ENCODE results near the gene PTPN14. TPM values are rescaled to one million over a fixed set of nuclear protein-coding genes. Genes with fewer than 3 reads are reported as not detected.

Gene PTPN14
- total RNA-seq, 3 donors from 2014 or later, result 5.8 to 49.0 (median 8.3) TPM

DNA sequence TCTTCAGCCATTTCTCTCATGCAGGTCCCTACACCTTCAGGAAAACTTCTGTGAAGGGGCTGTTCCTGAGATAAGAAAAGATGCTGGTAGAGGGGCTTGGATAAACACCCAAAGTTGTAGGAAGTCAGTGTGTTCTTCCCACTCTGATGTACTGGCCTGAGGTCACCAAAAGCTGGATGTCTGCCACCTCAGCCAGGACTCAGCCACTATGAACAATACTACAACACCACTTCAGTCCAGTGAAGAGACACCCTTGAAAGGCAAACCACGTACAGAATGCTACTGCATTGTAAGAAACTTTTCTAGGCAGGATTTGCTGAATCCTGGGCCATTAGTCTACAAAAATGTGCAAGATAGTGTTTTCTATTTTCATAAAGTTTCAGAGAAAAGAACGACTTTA, 2.4 kb downstream of the PTPN14 start:
- peak in 1 of 3 donors; percentile 14 for DNase-seq
- ATAC-seq, result no peak
- Histone ChIP-seq H3K36me3 (ENCODE audit: low read depth) (no peaks in the 10 kb centered on the region), H3K9me3 (no peaks in the 10 kb centered on the region), H3K4me1 (ENCODE audit: low read depth) (peaks cover 5% of the 10 kb centered on the region), H3K4me3 (no peak overlapping the region)
- TF ChIP-seq, protein P1, sequence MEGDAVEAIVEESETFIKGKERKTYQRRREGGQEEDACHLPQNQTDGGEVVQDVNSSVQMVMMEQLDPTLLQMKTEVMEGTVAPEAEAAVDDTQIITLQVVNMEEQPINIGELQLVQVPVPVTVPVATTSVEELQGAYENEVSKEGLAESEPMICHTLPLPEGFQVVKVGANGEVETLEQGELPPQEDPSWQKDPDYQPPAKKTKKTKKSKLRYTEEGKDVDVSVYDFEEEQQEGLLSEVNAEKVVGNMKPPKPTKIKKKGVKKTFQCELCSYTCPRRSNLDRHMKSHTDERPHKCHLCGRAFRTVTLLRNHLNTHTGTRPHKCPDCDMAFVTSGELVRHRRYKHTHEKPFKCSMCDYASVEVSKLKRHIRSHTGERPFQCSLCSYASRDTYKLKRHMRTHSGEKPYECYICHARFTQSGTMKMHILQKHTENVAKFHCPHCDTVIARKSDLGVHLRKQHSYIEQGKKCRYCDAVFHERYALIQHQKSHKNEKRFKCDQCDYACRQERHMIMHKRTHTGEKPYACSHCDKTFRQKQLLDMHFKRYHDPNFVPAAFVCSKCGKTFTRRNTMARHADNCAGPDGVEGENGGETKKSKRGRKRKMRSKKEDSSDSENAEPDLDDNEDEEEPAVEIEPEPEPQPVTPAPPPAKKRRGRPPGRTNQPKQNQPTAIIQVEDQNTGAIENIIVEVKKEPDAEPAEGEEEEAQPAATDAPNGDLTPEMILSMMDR (IDR thresholded peaks at IDR 0.05), result no peak
- intact Hi-C loops (cut with DNase I, micrococcal nuclease), result no loop called here

DNA sequence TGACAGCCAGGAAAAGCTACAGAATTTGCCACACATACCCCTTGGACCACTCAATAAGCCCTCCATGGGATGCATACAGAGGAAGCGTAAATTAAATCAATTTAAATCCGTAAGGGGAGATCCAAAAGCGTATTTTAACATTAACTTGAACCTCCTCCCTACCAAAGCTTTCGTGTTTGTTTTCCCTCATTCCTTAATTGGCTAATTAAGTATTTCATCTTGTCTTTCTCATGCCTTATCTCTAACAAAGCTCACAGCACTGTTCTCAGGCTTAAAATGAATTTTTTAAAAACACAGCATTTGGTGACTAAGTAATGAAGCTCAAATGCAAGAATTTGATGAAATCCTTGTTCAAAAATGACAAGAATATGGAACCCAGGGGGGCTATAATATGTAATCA, 3.1 kb downstream of the PTPN14 start:
- H3K4me1 ChIP-seq (ENCODE audit: low read depth), result peaks cover 5% of the 10 kb centered on the region
- DNase-seq (no peak), ATAC-seq (no peak)
- TF ChIP-seq, protein P1 (IDR thresholded peaks at IDR 0.05), result no peak
- H3K4me3 ChIP-seq, result no peak overlapping the region
- H3K36me3 ChIP-seq (ENCODE audit: low read depth), result no peaks in the 10 kb centered on the region
- no peaks in the 10 kb centered on the region for H3K9me3 ChIP-seq
- intact Hi-C loops (cut with DNase I, micrococcal nuclease), result no loop called here

DNA sequence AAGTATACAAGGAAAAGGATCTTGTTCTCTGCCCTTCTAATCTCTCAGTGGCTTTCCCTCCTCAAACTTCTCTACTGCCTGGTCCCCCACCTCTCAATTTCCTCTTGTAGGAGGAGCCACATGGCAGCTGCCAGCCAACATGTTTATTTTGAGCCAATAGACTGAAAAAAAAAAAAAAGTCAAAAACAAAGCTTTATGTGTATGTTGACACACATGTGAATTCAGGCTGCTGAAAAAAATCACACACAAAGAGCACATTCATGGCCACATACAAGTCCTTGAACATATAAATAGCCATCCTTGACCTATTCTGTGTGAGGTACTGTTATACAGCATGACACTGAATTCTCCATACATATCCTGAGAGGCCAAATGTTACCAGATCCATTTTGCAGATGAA, 3.7 kb downstream of the PTPN14 start:
- intact Hi-C loops (cut with DNase I, micrococcal nuclease), result no loop called here
- Histone ChIP-seq H3K36me3 (ENCODE audit: low read depth) (no peaks in the 10 kb centered on the region), H3K9me3 (no peaks in the 10 kb centered on the region), H3K4me1 (ENCODE audit: low read depth) (peaks cover 4% of the 10 kb centered on the region), H3K4me3 (no peak overlapping the region)
- DNase-seq (no peak), ATAC-seq (no peak)
- TF ChIP-seq, protein P1 (IDR thresholded peaks at IDR 0.05), result no peak

DNA sequence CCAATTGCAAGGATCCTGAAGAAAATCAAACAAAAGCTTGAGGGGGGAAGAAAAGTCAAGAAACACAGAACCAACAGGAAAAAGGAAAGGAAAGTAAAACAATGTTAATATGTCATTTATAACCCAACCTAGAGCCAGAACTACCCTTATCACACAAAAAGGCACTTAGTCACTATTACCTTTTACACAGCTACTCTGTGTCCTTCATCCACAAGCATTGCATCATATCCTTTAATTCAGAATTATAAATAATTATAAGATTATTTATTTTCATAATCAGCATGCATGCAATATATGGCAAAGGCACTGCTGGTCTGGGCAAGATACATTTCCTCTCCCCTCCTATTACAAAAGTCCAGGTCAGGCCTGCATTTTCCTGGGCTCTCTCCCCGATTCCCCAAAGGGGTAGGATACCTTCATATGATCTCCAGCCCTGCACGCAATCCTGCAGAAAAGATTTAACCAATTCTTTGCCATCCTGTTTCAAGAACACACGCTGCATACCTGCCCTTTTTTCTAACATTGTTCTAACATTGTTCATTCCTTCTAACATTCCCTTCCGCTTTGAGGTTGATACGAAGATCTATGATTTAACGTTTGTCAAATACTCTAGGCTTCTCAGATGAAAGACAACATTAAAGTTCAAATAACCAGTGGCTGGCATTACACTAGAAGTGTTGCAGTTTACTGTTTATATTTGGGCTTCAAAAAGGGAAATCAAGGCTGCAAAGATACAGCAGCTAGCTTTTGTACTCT, 4.3 kb downstream of the PTPN14 start:
- H3K9me3 ChIP-seq, result no peaks in the 10 kb centered on the region
- H3K36me3 ChIP-seq (ENCODE audit: low read depth), result no peaks in the 10 kb centered on the region
- ATAC-seq, result no peak
- no peak overlapping the region for H3K4me3 ChIP-seq
- TF ChIP-seq, protein P1 (IDR thresholded peaks at IDR 0.05), result no peak
- DNase-seq, result no peak
- intact Hi-C loops (cut with DNase I, micrococcal nuclease), result no loop called here
- H3K4me1 ChIP-seq (ENCODE audit: low read depth), result no peaks in the 10 kb centered on the region

DNA sequence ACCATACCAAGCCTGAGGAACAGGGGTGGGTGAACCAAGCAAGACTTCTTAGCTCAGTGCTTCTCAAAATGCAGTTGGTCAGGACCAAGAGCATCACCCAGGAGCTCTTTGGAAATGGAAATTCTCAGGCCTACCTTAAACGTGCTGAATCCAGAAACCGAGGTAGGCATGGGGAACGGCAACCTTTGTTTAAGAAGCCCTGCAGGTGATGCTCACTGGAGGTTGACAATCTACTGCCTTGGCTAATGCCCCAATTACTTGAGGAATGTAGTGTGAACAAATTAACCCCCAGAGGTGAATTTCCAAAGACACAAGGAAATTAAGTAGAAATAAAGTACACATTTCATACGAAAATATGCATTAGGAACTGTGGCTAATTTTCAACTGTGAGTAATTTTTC, 5.3 kb downstream of the PTPN14 start:
- ATAC-seq (no peak), DNase-seq (no peak)
- intact Hi-C loops (cut with DNase I, micrococcal nuclease), result no loop called here
- H3K36me3 ChIP-seq (ENCODE audit: low read depth), result no peaks in the 10 kb centered on the region
- TF ChIP-seq, protein P1 (IDR thresholded peaks at IDR 0.05), result no peak
- no peak overlapping the region for H3K4me3 ChIP-seq
- no peaks in the 10 kb centered on the region for H3K4me1 ChIP-seq (ENCODE audit: low read depth)
- no peaks in the 10 kb centered on the region for H3K9me3 ChIP-seq
